SH-SY5Y (cell line): ENCODE data around the gene CCDC3.

Experiments
- GATA2 ChIP-seq: IDR thresholded peaks from 2 replicates; pipeline ENCODE4 v1.6.1; 2011; ENCODE audit warnings: mild to moderate bottlenecking, low read depth, low read length
- GATA3 ChIP-seq: IDR thresholded peaks from 2 replicates; pipeline ENCODE4 v1.6.1; 2011; ENCODE audit warnings: low read depth, mild to moderate bottlenecking, low read length, moderate library complexity

The CCDC3 gene

GRCh38 chr10:12980102-12980661, 21.3 kb downstream of the CCDC3 start:
- TF ChIP-seq GATA2 (no peak), GATA3 (no peak)

GRCh38 chr10:12978891-12979290, 22.6 kb downstream of the CCDC3 start:
- TF ChIP-seq GATA2 (peak; percentile 66), GATA3 (no peak)

GRCh38 chr10:12975906-12976305, 25.6 kb downstream of the CCDC3 start:
- TF ChIP-seq GATA3 = no peak
- TF ChIP-seq GATA2 = no peak

- no peak for TF ChIP-seq GATA3
- no peak for TF ChIP-seq GATA2
These were observed 26.2 kb downstream of the CCDC3 start for GRCh38 chr10:12975266-12975665.

- no peak for TF ChIP-seq GATA2
- no peak for TF ChIP-seq GATA3
These were observed 26.9 kb downstream of the CCDC3 start for GRCh38 chr10:12974491-12975199.

GRCh38 chr10:12974078-12974477, 27.4 kb downstream of the CCDC3 start:
- TF ChIP-seq GATA3 = no peak
- TF ChIP-seq GATA2 = no peak

GRCh38 chr10:12973149-12973718, 28.3 kb downstream of the CCDC3 start:
- TF ChIP-seq GATA3 = no peak
- no peak for TF ChIP-seq GATA2

- no peak for TF ChIP-seq GATA2
These were observed 29.4 kb downstream of the CCDC3 start for GRCh38 chr10:12972146-12972545.

GRCh38 chr10:12971001-12971788, 30.3 kb downstream of the CCDC3 start:
- TF ChIP-seq GATA3 (no peak), GATA2 (no peak)

- no peak for TF ChIP-seq GATA3
- no peak for TF ChIP-seq GATA2
These were observed 31.6 kb downstream of the CCDC3 start for GRCh38 chr10:12969951-12970350.

- TF ChIP-seq GATA2 (no peak), GATA3 (no peak)
These were observed 35.4 kb downstream of the CCDC3 start for GRCh38 chr10:12966067-12966466.

- TF ChIP-seq GATA2 = no peak
- no peak for TF ChIP-seq GATA3
These were observed 35.9 kb downstream of the CCDC3 start for GRCh38 chr10:12965571-12965970.

GRCh38 chr10:12962556-12962955, 39.0 kb downstream of the CCDC3 start:
- no peak for TF ChIP-seq GATA2
- no peak for TF ChIP-seq GATA3

- TF ChIP-seq GATA2 (no peak), GATA3 (no peak)
These were observed 39.9 kb downstream of the CCDC3 start for GRCh38 chr10:12961416-12962205.
